WTC11 (cell line): ENCODE data around the gene TGFBR1. TPM values are rescaled to one million over a fixed set of nuclear protein-coding genes. Genes with fewer than 3 reads are reported as not detected.

Source experiments
- ATAC-seq: fragments of 200-7000 bp; cut with Tn5 transposase; 2 replicates; pipeline ENCODE4 v1.10.0; 2021; ENCODE audit warnings: mild to moderate bottlenecking, moderate library complexity
- CTCF ChIA-PET: fragments of 300-600 bp; sonication (Branson Sonifier 250); formaldehyde crosslinking; loops from one replicate; lab custom pipeline; 2021; ENCODE audit warnings: antibody characterized with exemption; lab: Charles Lee
- POLR2A ChIA-PET: fragments of 350-600 bp; sonication (Branson Sonifier 250); formaldehyde crosslinking; loops from one replicate; lab custom pipeline; 2021; ENCODE audit warnings: antibody characterized with exemption; lab: Charles Lee
- DNase-seq: peaks from one replicate; pipeline ENCODE4 v3.0.0; 2021; ENCODE audit warnings: low spot score
- H3K27ac Mint-ChIP-seq: 2 replicates; pipeline ENCODE4 v1.8.0; 2021; ENCODE audit warnings: mixed read lengths
- H3K27me3 Mint-ChIP-seq: 2 replicates; pipeline ENCODE4 v1.8.0; 2021; ENCODE audit warnings: low read depth, mild to moderate bottlenecking, moderate library complexity, mixed read lengths
- H3K36me3 Mint-ChIP-seq: 2 replicates; pipeline ENCODE4 v1.8.0; 2021; ENCODE audit warnings: mixed read lengths
- H3K4me1 Mint-ChIP-seq: 2 replicates; pipeline ENCODE4 v1.8.0; 2022; ENCODE audit warnings: mixed read lengths
- H3K4me3 Mint-ChIP-seq: 2 replicates; pipeline ENCODE4 v1.8.0; 2021; ENCODE audit warnings: mild to moderate bottlenecking, moderate library complexity, mixed read lengths
- H3K9me3 Mint-ChIP-seq: 2 replicates; pipeline ENCODE4 v1.8.0; 2021; ENCODE audit warnings: mixed read lengths
- EMX1 ChIP-seq: fragments of 250-450 bp; sonication (Bioruptor Pico); IDR thresholded peaks from 2 replicates; pipeline ENCODE4 v1.8.0; 2021; ENCODE audit warnings: mild to moderate bottlenecking
- ERG ChIP-seq: fragments of 250-450 bp; sonication (Bioruptor Pico); IDR thresholded peaks from 2 replicates; pipeline ENCODE4 v1.8.0; 2021; ENCODE audit warnings: mild to moderate bottlenecking
- GRHL2 ChIP-seq: fragments of 250-450 bp; sonication (Bioruptor Pico); IDR thresholded peaks from 2 replicates; pipeline ENCODE4 v1.8.0; 2022; ENCODE audit warnings: mild to moderate bottlenecking, moderate library complexity; ENCODE audit not compliant: insufficient replicate concordance, severe bottlenecking
- IRF2 ChIP-seq: sonication (generic); formaldehyde crosslinking; IDR thresholded peaks from 2 replicates; pipeline ENCODE4 v1.8.0; 2022; ENCODE audit warnings: low read depth, missing genetic modification reagents, borderline replicate concordance
- JUN ChIP-seq: sonication (generic); formaldehyde crosslinking; IDR thresholded peaks from 2 replicates; pipeline ENCODE4 v1.8.0; 2023; ENCODE audit warnings: mild to moderate bottlenecking, missing genetic modification reagents
- NFE2L1 ChIP-seq: sonication (generic); formaldehyde crosslinking; IDR thresholded peaks from 2 replicates; pipeline ENCODE4 v1.8.1; 2023; ENCODE audit warnings: missing genetic modification reagents
- OVOL2 ChIP-seq: fragments of 250-450 bp; sonication (Bioruptor Pico); IDR thresholded peaks from 2 replicates; pipeline ENCODE4 v1.9.0; 2021; ENCODE audit warnings: mild to moderate bottlenecking, borderline replicate concordance
- SMAD4 ChIP-seq: sonication (generic); formaldehyde crosslinking; IDR thresholded peaks from 2 replicates; pipeline ENCODE4 v1.8.0; 2022; ENCODE audit warnings: mild to moderate bottlenecking, missing genetic modification reagents
- SOX15 ChIP-seq: fragments of 250-450 bp; sonication (Bioruptor Pico); IDR thresholded peaks from 2 replicates; pipeline ENCODE4 v1.9.0; 2021; ENCODE audit warnings: mild to moderate bottlenecking
- STAT6 ChIP-seq: sonication (generic); formaldehyde crosslinking; conservative IDR thresholded peaks from 2 replicates; pipeline ENCODE4 v1.8.1; 2023; ENCODE audit warnings: mild to moderate bottlenecking, low read depth, missing genetic modification reagents, moderate library complexity
- TEAD4 ChIP-seq: sonication (generic); formaldehyde crosslinking; IDR thresholded peaks from 2 replicates; pipeline ENCODE4 v1.8.0; 2022; ENCODE audit warnings: mild to moderate bottlenecking, missing genetic modification reagents
- ZMAT4 ChIP-seq: fragments of 250-450 bp; sonication (Bioruptor Pico); IDR thresholded peaks from 2 replicates; pipeline ENCODE4 v1.9.0; 2021; ENCODE audit warnings: mild to moderate bottlenecking
- ZNF263 ChIP-seq: sonication (generic); formaldehyde crosslinking; IDR thresholded peaks from 2 replicates; pipeline ENCODE4 v1.8.1; 2022; ENCODE audit warnings: low read depth, mild to moderate bottlenecking, moderate library complexity, missing genetic modification reagents
- ZNF317 ChIP-seq: sonication (generic); formaldehyde crosslinking; IDR thresholded peaks from 2 replicates; pipeline ENCODE4 v1.8.1; 2023; ENCODE audit warnings: low read depth, mild to moderate bottlenecking, moderate library complexity, missing genetic modification reagents, borderline replicate concordance
- ZNF416 ChIP-seq: fragments of 250-450 bp; sonication (Bioruptor Pico); IDR thresholded peaks from 2 replicates; pipeline ENCODE4 v1.9.0; 2021; ENCODE audit warnings: mild to moderate bottlenecking, inconsistent platforms
- ZNF423 ChIP-seq: fragments of 250-450 bp; sonication (Bioruptor Pico); IDR thresholded peaks from 2 replicates; pipeline ENCODE4 v2.1.2; 2022; ENCODE audit warnings: mild to moderate bottlenecking, moderate library complexity
- ZNF512 ChIP-seq: sonication (generic); formaldehyde crosslinking; IDR thresholded peaks from 2 replicates; pipeline ENCODE4 v1.8.1; 2022; ENCODE audit warnings: missing genetic modification reagents, borderline replicate concordance
- total RNA-seq: library from RNA; stranded (reverse); gene quantifications from 3 replicates; pipeline ENCODE4 v1.2.3, GENCODE V29; 2021
- TF ChIP-seq, protein P1 (sequence below): fragments of 250-450 bp; sonication (Bioruptor Pico); IDR thresholded peaks from 2 replicates; pipeline ENCODE4 v1.9.0; 2021; ENCODE audit warnings: mild to moderate bottlenecking
- TF ChIP-seq, protein P2 (sequence below): fragments of 200-600 bp; IDR thresholded peaks from 2 replicates; pipeline ENCODE4 v1.8.0; 2022; ENCODE audit warnings: antibody characterized with exemption
- TF ChIP-seq, protein P3 (sequence below): fragments of 250-450 bp; sonication (Bioruptor Pico); IDR thresholded peaks from 2 replicates; pipeline ENCODE4 v2.1.2; 2022; ENCODE audit warnings: mild to moderate bottlenecking, moderate library complexity

The TGFBR1 gene
- total RNA-seq, 1 experiment from 2014 or later, result 42.4 TPM

- CTCF ChIA-PET, result no interaction called here
- H3K9me3 Mint-ChIP-seq, result peaks cover 12% of the 10 kb centered on the region
- ATAC-seq, result no peak
- H3K4me3 Mint-ChIP-seq, result no peak overlapping the region
- TF ChIP-seq STAT6 (no peak), SMAD4 (CRISPR knock-in tag) (no peak), ZNF423 (CRISPR knock-in tag) (no peak), SOX15 (CRISPR knock-in tag) (no peak), TEAD4 (CRISPR knock-in tag) (no peak), ZNF317 (CRISPR knock-in tag) (no peak), JUN (CRISPR knock-in tag) (no peak), ZNF416 (CRISPR knock-in tag) (no peak), ZNF512 (CRISPR knock-in tag) (no peak)
- TF ChIP-seq, protein P1, sequence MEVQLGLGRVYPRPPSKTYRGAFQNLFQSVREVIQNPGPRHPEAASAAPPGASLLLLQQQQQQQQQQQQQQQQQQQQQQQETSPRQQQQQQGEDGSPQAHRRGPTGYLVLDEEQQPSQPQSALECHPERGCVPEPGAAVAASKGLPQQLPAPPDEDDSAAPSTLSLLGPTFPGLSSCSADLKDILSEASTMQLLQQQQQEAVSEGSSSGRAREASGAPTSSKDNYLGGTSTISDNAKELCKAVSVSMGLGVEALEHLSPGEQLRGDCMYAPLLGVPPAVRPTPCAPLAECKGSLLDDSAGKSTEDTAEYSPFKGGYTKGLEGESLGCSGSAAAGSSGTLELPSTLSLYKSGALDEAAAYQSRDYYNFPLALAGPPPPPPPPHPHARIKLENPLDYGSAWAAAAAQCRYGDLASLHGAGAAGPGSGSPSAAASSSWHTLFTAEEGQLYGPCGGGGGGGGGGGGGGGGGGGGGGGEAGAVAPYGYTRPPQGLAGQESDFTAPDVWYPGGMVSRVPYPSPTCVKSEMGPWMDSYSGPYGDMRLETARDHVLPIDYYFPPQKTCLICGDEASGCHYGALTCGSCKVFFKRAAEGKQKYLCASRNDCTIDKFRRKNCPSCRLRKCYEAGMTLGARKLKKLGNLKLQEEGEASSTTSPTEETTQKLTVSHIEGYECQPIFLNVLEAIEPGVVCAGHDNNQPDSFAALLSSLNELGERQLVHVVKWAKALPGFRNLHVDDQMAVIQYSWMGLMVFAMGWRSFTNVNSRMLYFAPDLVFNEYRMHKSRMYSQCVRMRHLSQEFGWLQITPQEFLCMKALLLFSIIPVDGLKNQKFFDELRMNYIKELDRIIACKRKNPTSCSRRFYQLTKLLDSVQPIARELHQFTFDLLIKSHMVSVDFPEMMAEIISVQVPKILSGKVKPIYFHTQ (CRISPR knock-in tag), result no peak
- H3K27me3 Mint-ChIP-seq, result no peaks in the 10 kb centered on the region
- no peak for DNase-seq
- POLR2A ChIA-PET, result no interaction called here
- no peak overlapping the region for H3K27ac Mint-ChIP-seq
- no peaks in the 10 kb centered on the region for H3K36me3 Mint-ChIP-seq
- H3K4me1 Mint-ChIP-seq, result peaks cover 6% of the 10 kb centered on the region; the same call in 1 of the 2 replicates
Observed at GRCh38 chr9:99076030-99076429, 28.9 kb upstream of the TGFBR1 start.

DNA sequence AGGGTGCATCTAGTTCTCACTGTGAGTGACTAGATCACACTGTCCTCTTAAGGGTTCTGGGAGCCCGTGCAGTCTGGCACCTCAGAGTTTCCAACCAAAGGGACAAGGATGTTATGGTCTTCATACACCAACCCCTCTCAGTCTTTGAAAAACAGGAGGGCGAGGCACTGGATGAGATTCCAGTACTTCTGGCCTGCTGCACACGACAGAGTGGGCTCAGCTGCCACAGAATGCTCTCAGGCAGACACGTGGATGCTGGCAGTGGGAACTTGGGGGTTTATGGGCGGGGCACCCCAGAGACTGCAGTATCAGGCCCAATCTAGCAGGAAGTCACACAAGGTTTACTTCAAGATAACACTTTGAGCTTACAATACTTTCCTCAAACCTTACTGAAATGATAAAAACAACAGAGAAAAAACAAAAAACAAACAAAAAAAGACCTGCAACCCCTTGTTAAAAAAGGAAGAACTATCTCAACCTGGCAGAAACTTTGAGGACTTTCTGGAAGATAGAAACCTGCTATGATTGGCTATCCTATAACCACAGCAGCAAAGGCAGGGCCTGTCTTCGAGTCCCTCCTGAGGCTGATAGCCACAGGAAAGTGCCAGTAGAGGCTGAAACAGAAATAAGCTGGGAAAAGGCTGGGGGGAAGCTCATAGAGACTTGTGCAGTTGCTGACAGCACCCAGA lies 28.3 kb upstream of the TGFBR1 start:
- Mint-ChIP-seq H3K4me1 (peaks cover 6% of the 10 kb centered on the region; the same call in 1 of the 2 replicates), H3K27ac (no peak overlapping the region), H3K36me3 (no peaks in the 10 kb centered on the region), H3K4me3 (no peak overlapping the region), H3K9me3 (peaks cover 17% of the 10 kb centered on the region), H3K27me3 (no peaks in the 10 kb centered on the region)
- DNase-seq (no peak), ATAC-seq (no peak)
- ChIA-PET POLR2A (no interaction called here), CTCF (no interaction called here)
- no peak for TF ChIP-seq ZNF263 (CRISPR knock-in tag)
- TF ChIP-seq EMX1 (CRISPR knock-in tag), result no peak
- no peak for TF ChIP-seq ZMAT4 (CRISPR knock-in tag)
- TF ChIP-seq, protein P2, sequence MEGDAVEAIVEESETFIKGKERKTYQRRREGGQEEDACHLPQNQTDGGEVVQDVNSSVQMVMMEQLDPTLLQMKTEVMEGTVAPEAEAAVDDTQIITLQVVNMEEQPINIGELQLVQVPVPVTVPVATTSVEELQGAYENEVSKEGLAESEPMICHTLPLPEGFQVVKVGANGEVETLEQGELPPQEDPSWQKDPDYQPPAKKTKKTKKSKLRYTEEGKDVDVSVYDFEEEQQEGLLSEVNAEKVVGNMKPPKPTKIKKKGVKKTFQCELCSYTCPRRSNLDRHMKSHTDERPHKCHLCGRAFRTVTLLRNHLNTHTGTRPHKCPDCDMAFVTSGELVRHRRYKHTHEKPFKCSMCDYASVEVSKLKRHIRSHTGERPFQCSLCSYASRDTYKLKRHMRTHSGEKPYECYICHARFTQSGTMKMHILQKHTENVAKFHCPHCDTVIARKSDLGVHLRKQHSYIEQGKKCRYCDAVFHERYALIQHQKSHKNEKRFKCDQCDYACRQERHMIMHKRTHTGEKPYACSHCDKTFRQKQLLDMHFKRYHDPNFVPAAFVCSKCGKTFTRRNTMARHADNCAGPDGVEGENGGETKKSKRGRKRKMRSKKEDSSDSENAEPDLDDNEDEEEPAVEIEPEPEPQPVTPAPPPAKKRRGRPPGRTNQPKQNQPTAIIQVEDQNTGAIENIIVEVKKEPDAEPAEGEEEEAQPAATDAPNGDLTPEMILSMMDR, result no peak
- TF ChIP-seq NFE2L1 (CRISPR knock-in tag), result no peak
- TF ChIP-seq ERG (CRISPR knock-in tag), result no peak
- TF ChIP-seq IRF2, result no peak
- TF ChIP-seq OVOL2 (CRISPR knock-in tag), result no peak
- TF ChIP-seq, protein P3, sequence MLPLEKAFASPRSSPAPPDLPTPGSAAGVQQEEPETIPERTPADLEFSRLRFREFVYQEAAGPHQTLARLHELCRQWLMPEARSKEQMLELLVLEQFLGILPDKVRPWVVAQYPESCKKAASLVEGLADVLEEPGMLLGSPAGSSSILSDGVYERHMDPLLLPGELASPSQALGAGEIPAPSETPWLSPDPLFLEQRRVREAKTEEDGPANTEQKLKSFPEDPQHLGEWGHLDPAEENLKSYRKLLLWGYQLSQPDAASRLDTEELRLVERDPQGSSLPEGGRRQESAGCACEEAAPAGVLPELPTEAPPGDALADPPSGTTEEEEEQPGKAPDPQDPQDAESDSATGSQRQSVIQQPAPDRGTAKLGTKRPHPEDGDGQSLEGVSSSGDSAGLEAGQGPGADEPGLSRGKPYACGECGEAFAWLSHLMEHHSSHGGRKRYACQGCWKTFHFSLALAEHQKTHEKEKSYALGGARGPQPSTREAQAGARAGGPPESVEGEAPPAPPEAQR (CRISPR knock-in tag), result no peak
- TF ChIP-seq STAT6, result no peak
- TF ChIP-seq GRHL2 (CRISPR knock-in tag), result no peak
